H1 (cell line): ENCODE measurements around the gene MRPS27. TPM values are rescaled to one million over a fixed set of nuclear protein-coding genes. Genes with fewer than 3 reads are reported as not detected.

Experiments used
- CTCF ChIA-PET: fragments of 300-600 bp; sonication (Branson Sonifier 250); formaldehyde crosslinking; loops from one replicate; lab custom pipeline; 2021; ENCODE audit not compliant: partially characterized antibody; lab: Charles Lee
- POLR2A ChIA-PET: fragments of 300-600 bp; sonication (Branson Sonifier 250); formaldehyde crosslinking; loops from one replicate; lab custom pipeline; 2021; ENCODE audit warnings: inconsistent platforms; ENCODE audit not compliant: partially characterized antibody; lab: Charles Lee
- DNase-seq, 2 experiments: peaks; one replicate each; pipeline versions ENCODE4 v3.0.0 to v3.0.0-alpha.2; 2010 to 2022; ENCODE audit warnings: low spot score in 2 of 2, low read depth in 1 of 2, mixed read lengths in 1 of 2
- FAIRE-seq: peaks from 2 replicates; lab custom pipeline; 2011; peaks lifted over from hg19 to GRCh38; lab: Jason Lieb, UNC
- H2AFZ ChIP-seq: 2 replicates; pipeline ENCODE4 v1.8.1; 2012; ENCODE audit warnings: low read length, inconsistent platforms
- H2AK5ac ChIP-seq: 2 replicates; pipeline ENCODE4 v1.6.1; 2013; ENCODE audit warnings: low read depth, low read length
- H2BK120ac ChIP-seq: replicated peaks from 2 replicates; pipeline ENCODE3; 2013; ENCODE audit warnings: low read depth, low read length, inconsistent platforms
- H2BK12ac ChIP-seq: 2 replicates; pipeline ENCODE4 v1.6.1; 2013; ENCODE audit warnings: low read depth, low read length
- H2BK15ac ChIP-seq: 2 replicates; pipeline ENCODE4 v1.6.1; 2013; ENCODE audit warnings: low read length
- H2BK20ac ChIP-seq: 2 replicates; pipeline ENCODE4 v1.6.1; 2013; ENCODE audit warnings: low read length
- H2BK5ac ChIP-seq: 2 replicates; pipeline ENCODE4 v1.6.1; 2013; ENCODE audit warnings: low read depth, low read length
- H3K14ac ChIP-seq: 2 replicates; pipeline ENCODE4 v1.6.1; 2013; ENCODE audit warnings: inconsistent platforms; ENCODE audit not compliant: insufficient read length
- H3K18ac ChIP-seq: 2 replicates; pipeline ENCODE4 v1.6.1; 2013; ENCODE audit warnings: low read length; ENCODE audit errors: extremely low read depth
- H3K23ac ChIP-seq: 2 replicates; pipeline ENCODE4 v1.6.1; 2013; ENCODE audit warnings: inconsistent platforms; ENCODE audit not compliant: insufficient read length
- H3K23me2 ChIP-seq: 2 replicates; pipeline ENCODE4 v1.6.1; 2013; ENCODE audit warnings: low read depth, low read length
- H3K27ac ChIP-seq: 2 replicates; pipeline ENCODE4 v1.6.1; 2011; ENCODE audit warnings: low read depth, low read length, inconsistent platforms
- H3K27me3 ChIP-seq, 4 experiments: replicated peaks in 1 of 4; 1 replicate in 1 of 4; 2 replicates in 3 of 4; pipeline versions ENCODE4 v1.6.1 to v1.8.1; 2011 to 2013; ENCODE audit warnings: low read length in 3 of 4, mild to moderate bottlenecking in 3 of 4, inconsistent platforms in 2 of 4, mixed read lengths in 2 of 4, moderate library complexity in 1 of 4; ENCODE audit not compliant: control insufficient read depth in 3 of 4, insufficient read depth in 3 of 4; ENCODE audit errors: extremely low read depth in 1 of 4
- H3K36me3 ChIP-seq, 4 experiments: 2 replicates each; pipeline versions ENCODE4 v1.6.1 to v1.8.1; 2011 to 2013; ENCODE audit warnings: mild to moderate bottlenecking in 4 of 4, low read length in 3 of 4, moderate library complexity in 2 of 4, control low read depth in 1 of 4, inconsistent platforms in 1 of 4; ENCODE audit not compliant: insufficient read depth in 4 of 4, control insufficient read depth in 2 of 4
- H3K4ac ChIP-seq: replicated peaks from 2 replicates; pipeline ENCODE3; 2013; ENCODE audit warnings: low read length, low read depth, mixed read lengths, inconsistent platforms; ENCODE audit not compliant: insufficient read length
- H3K4me1 ChIP-seq, 4 experiments: replicated peaks in 1 of 4; 1 replicate in 1 of 4; 2 replicates in 3 of 4; pipeline versions ENCODE4 v1.6.1 to v1.8.1; 2011 to 2013; ENCODE audit warnings: low read length in 3 of 4, inconsistent platforms in 2 of 4, mixed read lengths in 1 of 4; ENCODE audit not compliant: insufficient read depth in 4 of 4, control insufficient read depth in 3 of 4
- H3K4me2 ChIP-seq, 2 experiments: 2 replicates each; pipeline versions ENCODE4 v1.6.1 to v1.8.1; 2011 to 2013; ENCODE audit warnings: low read depth in 2 of 2, low read length in 2 of 2, control low read depth in 1 of 2, inconsistent platforms in 1 of 2, mild to moderate bottlenecking in 1 of 2; ENCODE audit not compliant: insufficient read depth in 1 of 2
- H3K4me3 ChIP-seq, 4 experiments: fragments of 200-600, 300-600 bp in 1 of 4; sonication (generic), shearing (Covaris generic), sonication (Bioruptor Twin) in 1 of 4; 2 replicates each; pipeline versions ENCODE4 v1.5.1 to v1.8.1; 2011 to 2016; ENCODE audit warnings: low read length in 4 of 4, low read depth in 3 of 4, control low read depth in 2 of 4, inconsistent platforms in 2 of 4, mild to moderate bottlenecking in 2 of 4, mixed read lengths in 1 of 4, moderate library complexity in 1 of 4; ENCODE audit not compliant: insufficient read depth in 2 of 4; ENCODE audit errors: extremely low read depth in 1 of 4
- H3K56ac ChIP-seq: replicated peaks from 2 replicates; pipeline ENCODE3; 2013; ENCODE audit warnings: low read depth, mild to moderate bottlenecking, mixed read lengths, low read length, inconsistent platforms; ENCODE audit not compliant: insufficient read length
- H3K79me1 ChIP-seq: 2 replicates; pipeline ENCODE4 v1.6.1; 2013; ENCODE audit warnings: low read depth, low read length, control low read depth
- H3K79me2 ChIP-seq, 2 experiments: 2 replicates each; pipeline versions ENCODE4 v1.6.1 to v1.8.1; 2012 to 2013; ENCODE audit warnings: low read length in 2 of 2, mild to moderate bottlenecking in 2 of 2, inconsistent platforms in 1 of 2; ENCODE audit not compliant: insufficient read depth in 2 of 2, control insufficient read depth in 1 of 2
- H3K9ac ChIP-seq, 4 experiments: replicated peaks in 1 of 4; 1 replicate in 1 of 4; 2 replicates in 3 of 4; pipeline versions ENCODE4 v1.6.1 to v1.8.1; 2011 to 2013; ENCODE audit warnings: low read depth in 3 of 4, low read length in 3 of 4, control low read depth in 2 of 4, mild to moderate bottlenecking in 2 of 4, moderate library complexity in 2 of 4, inconsistent platforms in 1 of 4; ENCODE audit errors: extremely low read depth in 1 of 4
- H3K9me3 ChIP-seq, 2 experiments: 2 replicates each; pipeline versions ENCODE4 v1.6.1 to v1.8.1; 2012 to 2013; ENCODE audit warnings: mild to moderate bottlenecking in 2 of 2, moderate library complexity in 2 of 2, control low read depth in 1 of 2, inconsistent platforms in 1 of 2, low read depth in 1 of 2, low read length in 1 of 2, mixed read lengths in 1 of 2; ENCODE audit not compliant: insufficient read depth in 2 of 2
- H4K20me1 ChIP-seq, 2 experiments: replicated peaks in 1 of 2; 2 replicates each; pipeline versions ENCODE3 to v1.8.1; 2011 to 2013; ENCODE audit warnings: inconsistent platforms in 2 of 2, low read length in 2 of 2, mild to moderate bottlenecking in 1 of 2; ENCODE audit not compliant: insufficient read depth in 2 of 2, control insufficient read depth in 1 of 2
- H4K5ac ChIP-seq: 2 replicates; pipeline ENCODE4 v1.6.1; 2013; ENCODE audit warnings: low read length, low read depth, mixed read lengths, inconsistent platforms; ENCODE audit not compliant: insufficient read length
- H4K8ac ChIP-seq: 2 replicates; pipeline ENCODE4 v1.8.0; 2013; ENCODE audit warnings: mild to moderate bottlenecking, moderate library complexity, low read length, inconsistent platforms; ENCODE audit not compliant: insufficient read depth; ENCODE audit errors: extremely low read depth
- H4K91ac ChIP-seq: replicated peaks from 2 replicates; pipeline ENCODE3; 2013; ENCODE audit warnings: low read length, mixed read lengths, inconsistent platforms; ENCODE audit not compliant: insufficient read length
- CBX5 ChIP-seq: fragments of 300-800, 300-1000 bp; sonication (generic); IDR thresholded peaks from 2 replicates; pipeline ENCODE4 v1.7.1; 2016; ENCODE audit warnings: antibody characterized with exemption, low read length, low read depth
- CBX8 ChIP-seq: fragments of 300-800, 300-1000 bp; sonication (generic); IDR thresholded peaks from 2 replicates; pipeline ENCODE4 v1.7.1; 2016; ENCODE audit warnings: low read depth, low read length, borderline replicate concordance
- HDAC6 ChIP-seq: IDR thresholded peaks from one replicate; pipeline ENCODE4 v1.7.1; 2012; ENCODE audit warnings: low read depth, mild to moderate bottlenecking, inconsistent platforms, low read length, moderate library complexity
- KDM5A ChIP-seq: fragments of 200-600 bp; IDR thresholded peaks from 2 replicates; pipeline ENCODE4 v1.7.1; 2012; ENCODE audit warnings: mild to moderate bottlenecking, low read length, inconsistent platforms, mixed read lengths
- POU5F1 ChIP-seq: IDR thresholded peaks from 2 replicates; pipeline ENCODE4 v1.6.1; 2011; ENCODE audit warnings: low read depth, mild to moderate bottlenecking, low read length, moderate library complexity
- RAD21 ChIP-seq, 2 experiments: IDR thresholded peaks in 1 of 2; conservative IDR thresholded peaks in 1 of 2; 2 replicates each; pipeline ENCODE4 v1.6.1; 2011; ENCODE audit warnings: low read depth in 2 of 2, low read length in 2 of 2, improper control_type of control experiment in 1 of 2, inconsistent platforms in 1 of 2, mild to moderate bottlenecking in 1 of 2, moderate library complexity in 1 of 2
- RBBP5 ChIP-seq: IDR thresholded peaks from 2 replicates; pipeline ENCODE4 v1.7.1; 2012; ENCODE audit warnings: low read depth, mild to moderate bottlenecking, inconsistent platforms, low read length, moderate library complexity, borderline replicate concordance
- SP1 ChIP-seq: IDR thresholded peaks from 2 replicates; pipeline ENCODE4 v1.6.1; 2011; ENCODE audit warnings: low read depth, low read length
- TAF1 ChIP-seq: IDR thresholded peaks from 2 replicates; pipeline ENCODE4 v1.6.1; 2011; ENCODE audit warnings: mild to moderate bottlenecking, low read depth, low read length
- TAF7 ChIP-seq: optimal IDR thresholded peaks from 2 replicates; pipeline ENCODE3; 2011; ENCODE audit warnings: low read depth, mild to moderate bottlenecking, inconsistent platforms, low read length, moderate library complexity, borderline replicate concordance
- WGBS, 2 experiments: shearing (Covaris generic) in 1 of 2; methylation state at CpG; one replicate each; pipeline versions ENCODE4 v1.1.6 to v1.1.7; 2013 to 2015; ENCODE audit warnings: low lambda C conversion rate in 2 of 2, mixed read lengths in 2 of 2, inconsistent platforms in 1 of 2, low coverage in 1 of 2, missing lambda C conversion rate in 1 of 2; ENCODE audit not compliant: insufficient replicate concordance in 2 of 2, insufficient coverage in 1 of 2, insufficient read length in 1 of 2; ENCODE audit errors: extremely low coverage in 1 of 2, missing lambda C conversion rate in 1 of 2; 5-methylcytosine and 5-hydroxymethylcytosine counted together
- polyA plus RNA-seq, 7 experiments: library from polyadenylated mRNA; depleted of rRNA in 3 of 7; stranded (reverse) in 5 of 7; unstranded in 2 of 7; fragments of >200 nt in 5 of 7; fragments of 200-250 nt in 2 of 7; gene quantifications; 1 replicate in 5 of 7; 2 replicates in 1 of 7; 4 replicates in 1 of 7; pipeline versions ENCODE4 v1.2.1 to v1.2.3, GENCODE V29; 2011 to 2013; ENCODE audit warnings: missing spikeins in 2 of 7, mixed read lengths in 2 of 7
- total RNA-seq: library from RNA; stranded (reverse); fragmentation: NEBNext Ultra II Directional; extraction: Animal tissue kit (Norgen Biotek cat#: 25700); gene quantifications from 2 replicates; pipeline ENCODE4 v1.2.1, GENCODE V29; 2021
- TF ChIP-seq, protein P1 (sequence below), 3 experiments: IDR thresholded peaks; 1 replicate in 2 of 3; 2 replicates in 1 of 3; pipeline versions ENCODE4 v1.5.1 to v1.6.1; 2011; ENCODE audit warnings: low read length in 3 of 3, mild to moderate bottlenecking in 3 of 3, inconsistent platforms in 2 of 3, low read depth in 1 of 3, moderate library complexity in 1 of 3; ENCODE audit not compliant: insufficient read depth in 1 of 3; ENCODE audit errors: control extremely low read depth in 1 of 3

Gene MRPS27
- total and polyA plus RNA-seq, 2 of the 8 experiments (the other 6 are each of a cell fraction or from before 2014, with no cell fraction given): 93.2 to 102 TPM

GRCh38 chr5:72205431-72206009 is 114.5 kb downstream of the MRPS27 start:
- H3K79me2 ChIP-seq: no peaks in the 10 kb centered on the region
- H3K14ac ChIP-seq: no peak overlapping the region
- no peaks in the 10 kb centered on the region for H3K79me1 ChIP-seq
- no peak overlapping the region for H4K8ac ChIP-seq
- H2AK5ac ChIP-seq: no peak overlapping the region
- H2BK120ac ChIP-seq: no peak overlapping the region
- H2BK5ac ChIP-seq: no peak overlapping the region
- H3K27me3 ChIP-seq: no peaks in the 10 kb centered on the region
- DNase-seq: no peak
- H3K36me3 ChIP-seq: peaks cover 4 to 50% (median 22%) of the 10 kb centered on the region in 4 experiments; a peak in 7 of 8 replicates
- H3K23me2 ChIP-seq: no peaks in the 10 kb centered on the region; the same call in 1 of the 2 replicates
- POLR2A ChIA-PET: no interaction called here
- no peak overlapping the region for H3K18ac ChIP-seq
- no peak overlapping the region for H3K9ac ChIP-seq
- no peak overlapping the region for H3K4me3 ChIP-seq
- peaks cover 3 to 12% (median 6%) of the 10 kb centered on the region in 4 experiments; a peak in 6 of 7 replicates for H3K4me1 ChIP-seq
- no peak overlapping the region for H2BK20ac ChIP-seq
- no peak overlapping the region for H3K56ac ChIP-seq
- no peak overlapping the region for H3K4me2 ChIP-seq
- H3K4ac ChIP-seq: no peak overlapping the region
- CTCF ChIA-PET: no interaction called here
- H4K5ac ChIP-seq: no peak overlapping the region
- no peak overlapping the region for H3K27ac ChIP-seq
- H3K23ac ChIP-seq: no peak overlapping the region
- no peak for FAIRE-seq
- no peak overlapping the region for H4K91ac ChIP-seq
- H2BK15ac ChIP-seq: no peak overlapping the region
- H3K9me3 ChIP-seq: no peaks in the 10 kb centered on the region
- 92% methylated on average over 3 of the region's 3 CpGs; no CpG with 5 or more reads in 1 of the 2 experiments for WGBS, 2 experiments
- no peak overlapping the region for H2AFZ ChIP-seq
- no peak overlapping the region for H2BK12ac ChIP-seq
- H4K20me1 ChIP-seq: peaks cover 0 to 3% of the 10 kb centered on the region in 2 experiments
- no peak for TF ChIP-seq RBBP5
- TF ChIP-seq TAF7: no peak
- TF ChIP-seq CBX5: no peak
- TF ChIP-seq, protein P1, sequence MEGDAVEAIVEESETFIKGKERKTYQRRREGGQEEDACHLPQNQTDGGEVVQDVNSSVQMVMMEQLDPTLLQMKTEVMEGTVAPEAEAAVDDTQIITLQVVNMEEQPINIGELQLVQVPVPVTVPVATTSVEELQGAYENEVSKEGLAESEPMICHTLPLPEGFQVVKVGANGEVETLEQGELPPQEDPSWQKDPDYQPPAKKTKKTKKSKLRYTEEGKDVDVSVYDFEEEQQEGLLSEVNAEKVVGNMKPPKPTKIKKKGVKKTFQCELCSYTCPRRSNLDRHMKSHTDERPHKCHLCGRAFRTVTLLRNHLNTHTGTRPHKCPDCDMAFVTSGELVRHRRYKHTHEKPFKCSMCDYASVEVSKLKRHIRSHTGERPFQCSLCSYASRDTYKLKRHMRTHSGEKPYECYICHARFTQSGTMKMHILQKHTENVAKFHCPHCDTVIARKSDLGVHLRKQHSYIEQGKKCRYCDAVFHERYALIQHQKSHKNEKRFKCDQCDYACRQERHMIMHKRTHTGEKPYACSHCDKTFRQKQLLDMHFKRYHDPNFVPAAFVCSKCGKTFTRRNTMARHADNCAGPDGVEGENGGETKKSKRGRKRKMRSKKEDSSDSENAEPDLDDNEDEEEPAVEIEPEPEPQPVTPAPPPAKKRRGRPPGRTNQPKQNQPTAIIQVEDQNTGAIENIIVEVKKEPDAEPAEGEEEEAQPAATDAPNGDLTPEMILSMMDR (IDR thresholded peaks at IDR 0.05; ENCODE audit: control extremely low read depth in 1 of 3, insufficient read depth in 1 of 3, low read depth in 1 of 3, low read length in 3 of 3): no peak
- TF ChIP-seq RAD21 (IDR thresholded peaks at IDR 0.05 in 1 of 2, conservative IDR thresholded peaks at IDR 0.05 in 1 of 2; ENCODE audit: low read depth in 2 of 2, low read length in 2 of 2): no peak
- no peak for TF ChIP-seq CBX8
- no peak for TF ChIP-seq SP1
- TF ChIP-seq TAF1: no peak
- no peak for TF ChIP-seq HDAC6
- no peak for TF ChIP-seq KDM5A
- TF ChIP-seq POU5F1: no peak
